ENCODE results near the gene DHX57. TPM values are rescaled to one million over a fixed set of nuclear protein-coding genes. Genes with fewer than 3 reads are reported as not detected.

DHX57 gene
- total and polyA plus RNA-seq, 2 donors (not counting 3 experiments of a cell fraction or from before 2014, with no cell fraction given), result 8.7 to 28.2 TPM

DNA sequence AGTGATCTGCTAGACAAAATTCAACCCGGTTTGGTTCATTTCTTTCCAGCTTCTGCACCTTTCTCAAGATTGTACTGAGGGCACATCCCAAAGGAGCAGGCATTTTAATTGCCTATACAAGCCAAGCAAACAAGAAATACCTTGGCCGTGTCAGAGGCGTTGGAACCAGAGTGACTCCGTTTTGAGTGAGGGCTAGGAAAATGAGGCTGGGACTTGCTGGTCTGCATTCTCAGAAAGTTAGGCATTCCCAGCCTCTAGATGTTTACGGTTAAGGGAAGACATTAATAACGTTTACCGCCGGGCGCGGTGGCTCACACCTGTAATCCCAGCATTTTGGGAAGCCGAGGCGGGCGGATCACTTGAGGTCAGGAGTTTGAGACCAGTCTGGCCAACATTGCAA, 99.2 kb downstream of the DHX57 start:
- no TSS peak for BruUV-seq (replicated peaks)
- H4K20me1 ChIP-seq (replicated peaks; ENCODE audit: control insufficient read depth, extremely low read depth, insufficient read depth, low read length), result no peaks in the 10 kb centered on the region
- dilution Hi-C loops (cut with MboI; ENCODE audit: extremely low pct_ligation_motif_present, low sequenced_read_pairs), result no loop called here
- H3K27ac ChIP-seq (ENCODE audit: insufficient read depth, low read depth, low read length), result no peak overlapping the region
- H3K36me3 ChIP-seq (ENCODE audit: control insufficient read depth in 2 of 2, extremely low read depth in 1 of 2, insufficient read depth in 2 of 2, low read length in 2 of 2), result peaks cover 2 to 3% of the 10 kb centered on the region in 2 experiments
- DNase-seq (ENCODE audit: low read depth, low spot score), result no peak
- H3K9ac ChIP-seq (replicated peaks; ENCODE audit: extremely low read depth, insufficient read depth, low read length), result no peak overlapping the region
- ChIA-PET POLR2A (interaction anchor here (1.6 to 3.6 kb wide), 2 partner anchors 25 to 26 kb away, joined by 11 to 16 read pairs; partner anchors contain the start of gene SRSF7), CTCF (interaction anchor here (1.1 kb wide), 1 partner anchor 195 kb away, joined by 3 read pairs; no protein-coding TSS in a partner anchor)
- H3K4me3 ChIP-seq (replicated peaks in 1 of 3; ENCODE audit: insufficient read depth in 1 of 3, low read depth in 1 of 3, low read length in 3 of 3), result no peak overlapping the region
- no peaks in the 10 kb centered on the region for H3K9me3 ChIP-seq (replicated peaks; ENCODE audit: control insufficient read depth, insufficient read depth, low read length)
- no peak overlapping the region for H3K4me2 ChIP-seq (ENCODE audit: insufficient read depth, low read length)
- TF ChIP-seq POLR2AphosphoS5 (IDR thresholded peaks at IDR 0.05; ENCODE audit: insufficient read depth, low read depth, low read length) (no peak), JUN (IDR thresholded peaks at IDR 0.05; ENCODE audit: borderline replicate concordance, insufficient read depth, insufficient read length, low read depth) (no peak), MYC (IDR thresholded peaks at IDR 0.05; ENCODE audit: low read depth, low read length) (no peak), POLR2A (IDR thresholded peaks at IDR 0.05; ENCODE audit: low read depth, low read length) (no peak), EZH2 (IDR thresholded peaks at IDR 0.05; ENCODE audit: borderline replicate concordance, low read depth, low read length, severe bottlenecking) (no peak), GATA2 (IDR thresholded peaks at IDR 0.05; ENCODE audit: insufficient read depth, insufficient read length, low read depth, low read length) (no peak)
- TF ChIP-seq, protein P1, sequence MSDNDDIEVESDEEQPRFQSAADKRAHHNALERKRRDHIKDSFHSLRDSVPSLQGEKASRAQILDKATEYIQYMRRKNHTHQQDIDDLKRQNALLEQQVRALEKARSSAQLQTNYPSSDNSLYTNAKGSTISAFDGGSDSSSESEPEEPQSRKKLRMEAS (IDR thresholded peaks at IDR 0.05; ENCODE audit: insufficient read depth, insufficient read length), result no peak
- TF ChIP-seq, protein P2, sequence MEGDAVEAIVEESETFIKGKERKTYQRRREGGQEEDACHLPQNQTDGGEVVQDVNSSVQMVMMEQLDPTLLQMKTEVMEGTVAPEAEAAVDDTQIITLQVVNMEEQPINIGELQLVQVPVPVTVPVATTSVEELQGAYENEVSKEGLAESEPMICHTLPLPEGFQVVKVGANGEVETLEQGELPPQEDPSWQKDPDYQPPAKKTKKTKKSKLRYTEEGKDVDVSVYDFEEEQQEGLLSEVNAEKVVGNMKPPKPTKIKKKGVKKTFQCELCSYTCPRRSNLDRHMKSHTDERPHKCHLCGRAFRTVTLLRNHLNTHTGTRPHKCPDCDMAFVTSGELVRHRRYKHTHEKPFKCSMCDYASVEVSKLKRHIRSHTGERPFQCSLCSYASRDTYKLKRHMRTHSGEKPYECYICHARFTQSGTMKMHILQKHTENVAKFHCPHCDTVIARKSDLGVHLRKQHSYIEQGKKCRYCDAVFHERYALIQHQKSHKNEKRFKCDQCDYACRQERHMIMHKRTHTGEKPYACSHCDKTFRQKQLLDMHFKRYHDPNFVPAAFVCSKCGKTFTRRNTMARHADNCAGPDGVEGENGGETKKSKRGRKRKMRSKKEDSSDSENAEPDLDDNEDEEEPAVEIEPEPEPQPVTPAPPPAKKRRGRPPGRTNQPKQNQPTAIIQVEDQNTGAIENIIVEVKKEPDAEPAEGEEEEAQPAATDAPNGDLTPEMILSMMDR (IDR thresholded peaks at IDR 0.05; ENCODE audit: extremely low read depth in 1 of 2, insufficient read depth in 1 of 2, low read depth in 1 of 2, low read length in 2 of 2), result no peak
- no peak overlapping the region for H2AFZ ChIP-seq (ENCODE audit: low read depth, low read length)
- H3K79me2 ChIP-seq (ENCODE audit: control insufficient read depth, insufficient read depth, low read length), result peaks cover 5% of the 10 kb centered on the region
- H3K9me1 ChIP-seq (replicated peaks; ENCODE audit: control insufficient read depth, extremely low read depth, insufficient read depth, low read length), result no peaks in the 10 kb centered on the region
- no peak for FAIRE-seq
- peaks cover 9% of the 10 kb centered on the region for H3K4me1 ChIP-seq (ENCODE audit: control insufficient read depth, extremely low read depth, insufficient read depth, low read length)
- intact Hi-C loops (cut with micrococcal nuclease), result no loop called here
- H3K27me3 ChIP-seq (ENCODE audit: control insufficient read depth in 2 of 2, insufficient read depth in 2 of 2, low read length in 2 of 2), result peaks cover 3 to 4% of the 10 kb centered on the region in 2 experiments
